RWPE1 (cell line): ENCODE data around the gene CCDC92B.

ENCODE experiments used
- CTCF ChIA-PET: fragments of 350-600 bp; sonication (Branson Sonifier 250); formaldehyde crosslinking; extraction: SDS; loops from one replicate; lab custom pipeline; 2021; lab: Yijun Ruan, JAX
- POLR2A ChIA-PET: fragments of 400-600 bp; formaldehyde crosslinking; extraction: SDS; loops from one replicate; lab custom pipeline; 2020; ENCODE audit warnings: antibody characterized with exemption; ENCODE audit not compliant: low non-redundant PET; lab: Yijun Ruan, JAX
- DNase-seq: peaks from one replicate; pipeline ENCODE4 v3.0.0; 2012; ENCODE audit warnings: low spot score
- H3K27ac ChIP-seq: fragments of 450-650 bp; 2 replicates; pipeline ENCODE4 v1.5.1; 2017
- CTCF ChIP-seq: fragments of 450-650 bp; conservative IDR thresholded peaks from 2 replicates; pipeline ENCODE4 v1.5.1; 2017; ENCODE audit warnings: low read depth, mild to moderate bottlenecking

Gene CCDC92B

GRCh38 chr17:2778489-2778888 is 29.0 kb upstream of the CCDC92B start:
- H3K27ac ChIP-seq = no peak overlapping the region
- ChIA-PET CTCF (no interaction called here), POLR2A (no interaction called here)
- no peak for TF ChIP-seq CTCF
- DNase-seq = no peak

- no peak for DNase-seq
- POLR2A ChIA-PET = no interaction called here
- TF ChIP-seq CTCF = no peak
- H3K27ac ChIP-seq = no peak overlapping the region
- CTCF ChIA-PET = interaction anchor here (0.6 to 1.3 kb wide), 4 partner anchors 9 to 395 kb away, joined by 4 to 6 read pairs (median 4); no protein-coding TSS in a partner anchor
Observed at GRCh38 chr17:2777242-2777867, 27.9 kb upstream of the CCDC92B start.

- no peak for DNase-seq
- no peak for TF ChIP-seq CTCF
- ChIA-PET CTCF (interaction anchor here (0.7 to 1.3 kb wide), 3 partner anchors 10 to 395 kb away, joined by 4 to 6 read pairs (median 5); no protein-coding TSS in a partner anchor), POLR2A (no interaction called here)
- no peak overlapping the region for H3K27ac ChIP-seq
Observed at GRCh38 chr17:2776589-2777241, 27.3 kb upstream of the CCDC92B start.

- CTCF ChIA-PET = interaction anchor here (0.6 to 0.7 kb wide), 2 partner anchors 427 to 1717 kb away, joined by 4 to 6 read pairs; no protein-coding TSS in a partner anchor
Observed at GRCh38 chr17:2775206-2775605, 25.8 kb upstream of the CCDC92B start.

GRCh38 chr17:2770129-2770528 is 20.7 kb upstream of the CCDC92B start:
- CTCF ChIA-PET = interaction anchor here (1.1 kb wide), 1 partner anchor 17 kb away, joined by 3 read pairs; no protein-coding TSS in a partner anchor
- POLR2A ChIA-PET = interaction anchor here (0.6 kb wide), 1 partner anchor 29 kb away, joined by 3 read pairs; no protein-coding TSS in a partner anchor
- DNase-seq = no peak
- no peak overlapping the region for H3K27ac ChIP-seq
- TF ChIP-seq CTCF = no peak

More at GRCh38 chr17:2775206-2775605, 25.8 kb upstream of the CCDC92B start:
- DNase-seq = no peak
- H3K27ac ChIP-seq = no peak overlapping the region
- TF ChIP-seq CTCF = no peak
- POLR2A ChIA-PET = interaction anchor here (0.6 kb wide), 1 partner anchor 62 kb away, joined by 5 read pairs; no protein-coding TSS in a partner anchor

GRCh38 chr17:2758870-2759269 is 9.4 kb upstream of the CCDC92B start:
- ChIA-PET POLR2A (no interaction called here), CTCF (no interaction called here)
- no peak overlapping the region for H3K27ac ChIP-seq
- DNase-seq = no peak
- no peak for TF ChIP-seq CTCF
